Testis (tissue), 2 donors: ENCODE results near the gene STARD13.

Experiments used
- CTCF ChIP-seq, 3 experiments: fragments of 450-650 bp in 2 of 3; fragments of 200-600 bp in 1 of 3; sonication (generic) in 1 of 3; IDR thresholded peaks; one replicate each; pipeline ENCODE4 v1.5.1; 2016 to 2019; ENCODE audit warnings: antibody characterized with exemption in 3 of 3, mild to moderate bottlenecking in 2 of 3, moderate library complexity in 1 of 3
- POLR2A ChIP-seq: fragments of 450-650 bp; IDR thresholded peaks from one replicate; pipeline ENCODE4 v1.6.1; 2017; ENCODE audit warnings: antibody characterized with exemption, mild to moderate bottlenecking, moderate library complexity

- TF ChIP-seq CTCF (IDR thresholded peaks at IDR 0.05) (no peak), POLR2A (no peak)
Measured at GRCh38 chr13:33231339-33231738, 54.2 kb downstream of the STARD13 start.
